ENCODE measurements around the gene TRIP12. TPM values are rescaled to one million over a fixed set of nuclear protein-coding genes. Genes with fewer than 3 reads are reported as not detected.

The TRIP12 gene
- polyA plus RNA-seq, 2 of the 4 experiments (the other 2 are of a cell fraction), result 103 to 151 TPM

DNA sequence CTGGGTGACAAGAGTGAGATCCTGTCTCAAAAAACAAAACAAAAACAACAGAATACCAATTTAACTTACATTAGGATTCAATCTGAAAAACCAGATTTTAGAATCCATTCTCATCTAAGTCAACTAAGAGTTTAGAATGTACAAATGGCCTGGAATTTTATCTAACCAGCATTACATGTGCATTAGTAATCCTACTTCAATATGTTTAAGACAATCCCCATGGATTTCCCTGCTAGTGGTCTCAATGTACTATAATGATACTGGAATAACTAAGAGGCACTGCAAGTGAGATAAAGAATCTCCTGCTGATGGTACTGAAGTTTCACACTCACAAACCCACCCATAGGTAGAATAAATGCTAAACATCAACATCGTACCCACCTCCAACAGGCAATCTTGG is 153.6 kb downstream of the TRIP12 start:
- ChIA-PET CTCF (no interaction called here), POLR2A (no interaction called here)
- DNase-seq (ENCODE audit: low read depth in 1 of 2, low spot score in 1 of 2) (no peak), ATAC-seq (no peak), FAIRE-seq (no peak)
- no peak overlapping the region for H3K4me2 ChIP-seq
- no peaks in the 10 kb centered on the region for H3K4me1 ChIP-seq
- H3K9me3 ChIP-seq, result no peaks in the 10 kb centered on the region
- H3K4me3 ChIP-seq, result no peak overlapping the region
- 94% methylated on average over 1 of the region's 1 CpG for WGBS (ENCODE audit: missing lambda C conversion rate)
- no peak overlapping the region for H3K27ac ChIP-seq
- TF ChIP-seq USF2 (IDR thresholded peaks at IDR 0.05), result no peak
- no peak for TF ChIP-seq HOXB13 (CRISPR knock-in tag; IDR thresholded peaks at IDR 0.05; ENCODE audit: low read depth)
- no peak for TF ChIP-seq SREBF2 (IDR thresholded peaks at IDR 0.05)
- no peak for TF ChIP-seq HMGXB4 (CRISPR knock-in tag; IDR thresholded peaks at IDR 0.05; ENCODE audit: borderline replicate concordance)
- TF ChIP-seq MAZ (IDR thresholded peaks at IDR 0.05; ENCODE audit: borderline replicate concordance, low read depth, low read length), result no peak
- TF ChIP-seq CBX8 (IDR thresholded peaks at IDR 0.05), result no peak
- no peak for TF ChIP-seq NFE2L2 (conservative IDR thresholded peaks at IDR 0.05; ENCODE audit: low read length)
- no peak for TF ChIP-seq CBX2 (IDR thresholded peaks at IDR 0.05; ENCODE audit: borderline replicate concordance, low read depth)
- no peak for TF ChIP-seq JUNB (IDR thresholded peaks at IDR 0.05)

GRCh38 chr2:229765721-229766120 is 156.1 kb downstream of the TRIP12 start:
- H3K4me3 ChIP-seq, result no peak overlapping the region
- POLR2A ChIA-PET, result no interaction called here
- H3K4me2 ChIP-seq, result no peak overlapping the region
- no peaks in the 10 kb centered on the region for H3K9me3 ChIP-seq
- DNase-seq (ENCODE audit: low read depth in 1 of 2, low spot score in 1 of 2) (no peak), ATAC-seq (no peak), FAIRE-seq (no peak)
- no peak overlapping the region for H3K27ac ChIP-seq
- CTCF ChIA-PET, result interaction anchor here (1.0 to 1.7 kb wide), 4 partner anchors 13 to 17 kb away, joined by 3 to 6 read pairs (median 4); no protein-coding TSS in a partner anchor
- TF ChIP-seq, protein P1, sequence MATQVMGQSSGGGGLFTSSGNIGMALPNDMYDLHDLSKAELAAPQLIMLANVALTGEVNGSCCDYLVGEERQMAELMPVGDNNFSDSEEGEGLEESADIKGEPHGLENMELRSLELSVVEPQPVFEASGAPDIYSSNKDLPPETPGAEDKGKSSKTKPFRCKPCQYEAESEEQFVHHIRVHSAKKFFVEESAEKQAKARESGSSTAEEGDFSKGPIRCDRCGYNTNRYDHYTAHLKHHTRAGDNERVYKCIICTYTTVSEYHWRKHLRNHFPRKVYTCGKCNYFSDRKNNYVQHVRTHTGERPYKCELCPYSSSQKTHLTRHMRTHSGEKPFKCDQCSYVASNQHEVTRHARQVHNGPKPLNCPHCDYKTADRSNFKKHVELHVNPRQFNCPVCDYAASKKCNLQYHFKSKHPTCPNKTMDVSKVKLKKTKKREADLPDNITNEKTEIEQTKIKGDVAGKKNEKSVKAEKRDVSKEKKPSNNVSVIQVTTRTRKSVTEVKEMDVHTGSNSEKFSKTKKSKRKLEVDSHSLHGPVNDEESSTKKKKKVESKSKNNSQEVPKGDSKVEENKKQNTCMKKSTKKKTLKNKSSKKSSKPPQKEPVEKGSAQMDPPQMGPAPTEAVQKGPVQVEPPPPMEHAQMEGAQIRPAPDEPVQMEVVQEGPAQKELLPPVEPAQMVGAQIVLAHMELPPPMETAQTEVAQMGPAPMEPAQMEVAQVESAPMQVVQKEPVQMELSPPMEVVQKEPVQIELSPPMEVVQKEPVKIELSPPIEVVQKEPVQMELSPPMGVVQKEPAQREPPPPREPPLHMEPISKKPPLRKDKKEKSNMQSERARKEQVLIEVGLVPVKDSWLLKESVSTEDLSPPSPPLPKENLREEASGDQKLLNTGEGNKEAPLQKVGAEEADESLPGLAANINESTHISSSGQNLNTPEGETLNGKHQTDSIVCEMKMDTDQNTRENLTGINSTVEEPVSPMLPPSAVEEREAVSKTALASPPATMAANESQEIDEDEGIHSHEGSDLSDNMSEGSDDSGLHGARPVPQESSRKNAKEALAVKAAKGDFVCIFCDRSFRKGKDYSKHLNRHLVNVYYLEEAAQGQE (IDR thresholded peaks at IDR 0.05), result no peak
- TF ChIP-seq E2F6 (IDR thresholded peaks at IDR 0.05; ENCODE audit: borderline replicate concordance, low read depth), result no peak
- TF ChIP-seq RCOR1 (IDR thresholded peaks at IDR 0.05; ENCODE audit: low read depth, low read length), result no peak
- TF ChIP-seq CHD2 (IDR thresholded peaks at IDR 0.05; ENCODE audit: low read length, partially characterized antibody), result no peak
- TF ChIP-seq EP300 (IDR thresholded peaks at IDR 0.05), result no peak
- TF ChIP-seq ATOH8 (CRISPR knock-in tag; IDR thresholded peaks at IDR 0.05; ENCODE audit: low read depth), result no peak
- TF ChIP-seq HMGXB4 (CRISPR knock-in tag; IDR thresholded peaks at IDR 0.05; ENCODE audit: borderline replicate concordance), result no peak
- no peak for TF ChIP-seq POLR2AphosphoS2 (conservative IDR thresholded peaks at IDR 0.05; ENCODE audit: low read length)
- no peak for TF ChIP-seq ELK1 (IDR thresholded peaks at IDR 0.05; ENCODE audit: low read depth, low read length)
- no peak for TF ChIP-seq NFE2L2 (conservative IDR thresholded peaks at IDR 0.05; ENCODE audit: low read length)
- TF ChIP-seq NPAS2 (CRISPR knock-in tag; IDR thresholded peaks at IDR 0.05; ENCODE audit: borderline replicate concordance), result no peak
- TF ChIP-seq CEBPB (IDR thresholded peaks at IDR 0.05), result no peak
- TF ChIP-seq HDAC2 (IDR thresholded peaks at IDR 0.05), result no peak
- no peak for TF ChIP-seq SMC3 (IDR thresholded peaks at IDR 0.05)
- no peak for TF ChIP-seq HOXA7 (CRISPR knock-in tag; IDR thresholded peaks at IDR 0.05)
- TF ChIP-seq KDM1A (IDR thresholded peaks at IDR 0.05; ENCODE audit: low read depth), result no peak
- TF ChIP-seq RARB (CRISPR knock-in tag; IDR thresholded peaks at IDR 0.05), result no peak
- H3K4me1 ChIP-seq, result no peaks in the 10 kb centered on the region
